ENCODE results near the gene WNK2. TPM values are rescaled to one million over a fixed set of nuclear protein-coding genes. Genes with fewer than 3 reads are reported as not detected.

The WNK2 gene
- total RNA-seq, 1 experiment from 2014 or later = 69.4 TPM

GRCh38 chr9:93300585-93301081 is 116.7 kb downstream of the WNK2 start:
- Histone ChIP-seq H4K20me1 (ENCODE audit: control insufficient read depth, insufficient read depth, insufficient read length) (no peaks in the 10 kb centered on the region), H4K8ac (replicated peaks; ENCODE audit: insufficient read length, low read depth, low read length) (no peak overlapping the region), H3K79me2 (ENCODE audit: insufficient read depth, low read length) (no peaks in the 10 kb centered on the region), H3K4me2 (ENCODE audit: insufficient read depth, insufficient read length, low read length) (no peak overlapping the region), H2BK12ac (ENCODE audit: insufficient read length, low read depth, low read length) (no peak overlapping the region), H3K79me1 (ENCODE audit: insufficient read depth, low read depth, low read length, poor library complexity, severe bottlenecking) (no peaks in the 10 kb centered on the region), H3K9ac (ENCODE audit: extremely low read depth, insufficient read length, low read length) (no peak overlapping the region), H3K23me2 (ENCODE audit: insufficient read length, low read depth, low read length, poor library complexity, severe bottlenecking) (no peaks in the 10 kb centered on the region), H3K4ac (ENCODE audit: low read depth, low read length) (no peak overlapping the region), H2AK5ac (ENCODE audit: insufficient read length, low read length) (no peak overlapping the region), H3K23ac (ENCODE audit: insufficient read length, low read depth, low read length) (no peak overlapping the region), H4K5ac (ENCODE audit: insufficient read length, low read depth, low read length) (no peak overlapping the region), H3K9me3 (ENCODE audit: control insufficient read depth, low read depth, low read length) (no peaks in the 10 kb centered on the region), H3K27me3 (ENCODE audit: insufficient read depth, low read length) (no peaks in the 10 kb centered on the region), H2BK15ac (ENCODE audit: low read depth, low read length) (no peak overlapping the region), H3K4me1 (ENCODE audit: insufficient read depth, low read length) (no peaks in the 10 kb centered on the region), H4K91ac (ENCODE audit: insufficient read length, low read depth, low read length) (no peak overlapping the region), H2BK120ac (ENCODE audit: low read depth, low read length, poor library complexity, severe bottlenecking) (no peak overlapping the region), H3K18ac (ENCODE audit: insufficient read length, low read depth, low read length) (no peak overlapping the region), H2BK5ac (ENCODE audit: insufficient read length, low read length) (no peak overlapping the region), H3K27ac (ENCODE audit: insufficient read length, low read depth, low read length) (no peak overlapping the region), H2BK20ac (ENCODE audit: low read depth, low read length, poor library complexity, severe bottlenecking) (no peak overlapping the region), H3T11ph (ENCODE audit: low read length) (no peak overlapping the region), H3K56ac (ENCODE audit: insufficient read length, low read depth, low read length) (no peak overlapping the region), H3K14ac (ENCODE audit: insufficient read depth, low read length) (no peak overlapping the region), H2AFZ (ENCODE audit: low read length) (no peak overlapping the region)
- DNase-seq = peak; percentile 29
- H3K4me3 Mint-ChIP-seq = no peak overlapping the region
- no peaks in the 10 kb centered on the region for H3K27me3 Mint-ChIP-seq (ENCODE audit: low read depth)
- no CpG with 5 or more reads among the region's 12 CpGs for WGBS (ENCODE audit: extremely low coverage, insufficient read length, low lambda C conversion rate)
- no peak for TF ChIP-seq CTCF (conservative IDR thresholded peaks at IDR 0.05)
- peaks cover 0 to 5% (median 4%) of the 10 kb centered on the region in 3 experiments; a peak in 5 of 7 replicates for H3K36me3 Mint-ChIP-seq (ENCODE audit: insufficient read depth in 1 of 3, low read depth in 3 of 3)
- H3K4me1 Mint-ChIP-seq = peaks cover 3 to 17% of the 10 kb centered on the region in 2 experiments
- H3K27ac Mint-ChIP-seq = peak overlapping the region; percentile 16 to 84 (median 21); a peak in 5 of 7 replicates
- H3K9me3 Mint-ChIP-seq = no peaks in the 10 kb centered on the region

Data from H9 (cell line).